Astrocyte of the spinal cord (primary cell): ENCODE measurements around the gene PMS2.
"Not testable (repeated sequence)": the region's sequence is repeated elsewhere in the genome, so short reads cannot be mapped to it uniquely, and the experiment has no call there.

Experiments
- DNase-seq: peaks from one replicate; pipeline ENCODE4 v3.0.0; 2011; ENCODE audit warnings: low read depth, low spot score
- H3K4me3 ChIP-seq: 2 replicates; pipeline ENCODE4 v1.5.1; 2011; ENCODE audit warnings: low read depth, mild to moderate bottlenecking, low read length, moderate library complexity
- CTCF ChIP-seq: IDR thresholded peaks from 2 replicates; pipeline ENCODE4 v1.5.1; 2012; ENCODE audit warnings: low read depth, mild to moderate bottlenecking, low read length, inconsistent platforms
- in situ Hi-C: cut with HindIII; loops from 2 replicates; pipeline ENCODE4 v1.10.0; 2017; ENCODE audit warnings: low sequenced_read_pairs

Gene PMS2

GRCh38 chr7:6015917-6016652, 7.2 kb upstream of the PMS2 start:
- no peak for TF ChIP-seq CTCF
- H3K4me3 ChIP-seq: no peak overlapping the region
- in situ Hi-C loops: no loop called here
- DNase-seq: peak; percentile 95

- in situ Hi-C loops: no loop called here
- TF ChIP-seq CTCF: no peak
- H3K4me3 ChIP-seq: no peak overlapping the region
- DNase-seq: no peak
Measured at GRCh38 chr7:6012355-6013104, 3.7 kb upstream of the PMS2 start.

GRCh38 chr7:6011541-6011940, 2.7 kb upstream of the PMS2 start:
- in situ Hi-C loops: no loop called here
- TF ChIP-seq CTCF: no peak
- DNase-seq: no peak
- no peak overlapping the region for H3K4me3 ChIP-seq

- DNase-seq, in situ Hi-C loops: not testable (repeated sequence)
- H3K4me3 ChIP-seq: peak overlapping the region; percentile 87
Measured at GRCh38 chr7:6010370-6010769, 1.5 kb upstream of the PMS2 start.

DNA sequence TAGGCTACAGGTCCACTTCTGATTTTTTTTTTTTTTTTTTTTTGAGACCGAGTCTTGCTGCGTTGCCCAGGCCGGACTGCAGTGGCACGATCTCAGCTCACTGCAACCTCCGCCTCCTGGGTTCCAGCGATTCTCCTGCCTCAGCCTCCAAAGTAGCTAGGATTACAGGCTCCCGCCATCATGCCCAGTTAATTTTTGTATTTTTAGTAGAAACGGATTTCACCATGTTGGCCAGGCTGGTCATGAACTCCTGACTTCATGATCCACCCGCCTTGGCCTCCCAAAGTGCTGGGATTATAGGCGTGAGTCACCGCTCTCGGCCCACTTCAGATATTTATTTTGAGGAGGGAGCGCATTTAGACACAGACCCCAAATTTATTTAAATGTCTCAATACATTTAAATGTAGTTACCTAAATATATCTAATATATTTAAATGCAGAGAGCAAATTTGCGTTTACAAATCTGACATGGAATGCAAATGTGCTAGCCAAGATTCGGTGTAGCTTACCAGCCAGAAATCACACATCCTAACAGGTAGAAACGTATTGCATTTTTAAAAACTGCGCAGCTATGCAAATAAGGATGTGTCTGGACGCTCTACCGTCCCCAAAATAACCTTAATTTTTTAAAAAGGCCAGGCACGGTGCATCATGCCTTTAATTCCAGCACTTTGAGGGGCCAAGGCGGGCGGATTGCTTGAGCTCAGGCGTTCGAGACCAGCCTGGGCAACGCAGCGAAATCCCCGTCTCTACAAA, 836 bp downstream of the PMS2 start:
- in situ Hi-C loops, DNase-seq: not testable (repeated sequence)
- peak overlapping the region; percentile 87 for H3K4me3 ChIP-seq

GRCh38 chr7:6007386-6007785, 1.5 kb downstream of the PMS2 start:
- H3K4me3 ChIP-seq: no peak overlapping the region
- no peak for TF ChIP-seq CTCF
- in situ Hi-C loops: no loop called here

GRCh38 chr7:5997210-5997808, 11.5 kb downstream of the PMS2 start:
- H3K4me3 ChIP-seq: no peak overlapping the region
- DNase-seq: peak; percentile 74
- peak; percentile 72 for TF ChIP-seq CTCF
- in situ Hi-C loops: no loop called here

More at GRCh38 chr7:6007386-6007785, 1.5 kb downstream of the PMS2 start:
- DNase-seq: no peak

DNA sequence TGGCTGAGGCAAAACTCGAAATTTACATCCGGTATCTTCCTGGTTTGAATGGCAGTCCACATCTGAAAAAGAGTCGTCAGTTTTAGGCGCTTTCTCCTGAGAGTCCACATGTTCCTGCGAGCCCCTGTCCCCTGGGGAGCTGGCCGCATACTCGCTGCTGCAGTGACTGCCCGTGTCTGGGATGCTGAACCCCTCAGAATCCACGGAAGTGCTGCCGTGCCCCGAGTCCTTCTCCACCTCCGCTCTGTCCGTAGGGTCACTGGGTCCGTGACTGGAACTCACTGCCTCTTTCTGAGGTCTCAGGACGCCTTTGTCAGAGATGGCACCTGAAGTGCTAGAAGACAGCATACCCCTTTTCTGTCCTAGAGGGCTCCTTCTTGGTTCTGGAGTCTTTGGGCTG, 21.8 kb downstream of the PMS2 start:
- in situ Hi-C loops, H3K4me3 ChIP-seq, DNase-seq: not testable (repeated sequence)

DNA sequence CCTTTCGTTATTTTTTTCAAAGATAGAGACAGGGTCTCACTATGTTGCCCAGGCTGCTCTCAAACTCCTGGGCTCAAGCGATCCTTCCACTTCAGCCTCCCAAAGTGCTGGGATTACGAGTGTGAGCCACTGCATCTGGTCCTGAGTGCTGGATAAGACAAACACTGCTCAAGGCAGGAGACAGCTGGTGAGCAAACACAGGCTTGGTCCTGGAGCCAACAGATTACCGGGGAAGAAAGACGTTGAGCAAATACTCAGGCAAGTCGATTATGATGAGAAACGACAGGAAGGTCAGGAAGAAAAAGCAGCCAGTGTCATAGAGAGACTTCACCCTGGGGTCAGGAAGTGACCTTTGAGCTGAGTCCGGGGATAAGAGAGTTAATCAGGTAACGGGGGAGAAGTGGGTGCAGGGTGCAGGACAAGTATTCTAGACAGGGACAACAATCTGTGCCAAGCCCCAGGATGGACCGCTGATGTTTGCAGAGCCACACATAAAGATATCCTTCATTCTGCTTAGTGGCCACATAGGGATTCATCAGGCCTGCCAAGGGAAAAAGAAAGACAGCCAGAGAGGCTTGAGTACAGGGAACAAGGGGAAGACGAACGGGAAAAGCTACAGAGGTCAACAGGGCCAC, 29.1 kb downstream of the PMS2 start:
- in situ Hi-C loops, H3K4me3 ChIP-seq, DNase-seq: not testable (repeated sequence)

DNA sequence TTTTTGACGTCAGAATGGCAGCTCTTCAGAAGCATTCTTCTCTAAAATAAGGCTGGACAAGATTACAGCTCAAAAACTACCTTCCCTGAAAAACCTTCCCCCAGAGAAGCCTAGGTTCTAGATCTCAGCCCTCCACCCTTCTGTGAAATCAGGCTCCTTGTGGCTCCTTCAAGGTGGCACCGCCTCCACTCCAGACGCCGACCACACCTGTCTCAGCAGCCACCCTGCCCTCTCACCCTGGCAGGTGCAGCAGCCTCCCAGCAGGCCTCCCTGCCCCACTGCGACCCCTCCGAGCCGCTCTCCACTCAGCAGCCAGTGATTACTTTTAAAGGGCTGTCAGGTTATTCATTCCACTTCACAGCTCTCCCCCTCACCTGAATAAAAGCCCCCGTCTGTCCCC, 35.3 kb downstream of the PMS2 start:
- in situ Hi-C loops, DNase-seq, H3K4me3 ChIP-seq: not testable (repeated sequence)
